Ovary (tissue), 9 donors: ENCODE results near the gene CWC27. TPM values are rescaled to one million over a fixed set of nuclear protein-coding genes. Genes with fewer than 3 reads are reported as not detected.

Experiments used
- DNase-seq, 5 donors: peaks; one replicate each; pipeline ENCODE4 v3.0.0-alpha.2; 2019 to 2020
- H3K27ac ChIP-seq, 2 donors: fragments of 200-600 bp; one replicate each; pipeline versions ENCODE4 v1.5.1 to v1.8.0; 2019 to 2022
- H3K27me3 ChIP-seq: fragments of 200-600 bp; one replicate; pipeline ENCODE4 v1.8.0; 2022
- H3K36me3 ChIP-seq: fragments of 200-600 bp; sonication (generic); one replicate; pipeline ENCODE4 v1.5.1; 2019
- H3K4me1 ChIP-seq: one replicate; pipeline ENCODE4 v1.8.1; 2013; ENCODE audit warnings: mild to moderate bottlenecking, moderate library complexity; ENCODE audit not compliant: insufficient read depth
- H3K4me3 ChIP-seq: fragments of 200-600 bp; sonication (generic); one replicate; pipeline ENCODE4 v1.5.1; 2017
- H3K9me3 ChIP-seq, 2 donors: fragments of 200-600 bp in 1 of 2; sonication (generic) in 1 of 2; one replicate each; pipeline versions ENCODE4 v1.5.1 to v1.8.1; 2013 to 2019; ENCODE audit warnings: mild to moderate bottlenecking in 1 of 2, moderate library complexity in 1 of 2
- EP300 ChIP-seq: sonication (generic); formaldehyde crosslinking; IDR thresholded peaks from one replicate; pipeline ENCODE4 v1.6.1; 2017; ENCODE audit warnings: antibody characterized with exemption
- POLR2A ChIP-seq: fragments of 450-650 bp; IDR thresholded peaks from one replicate; pipeline ENCODE4 v1.6.1; 2017; ENCODE audit warnings: antibody characterized with exemption, mild to moderate bottlenecking, moderate library complexity
- WGBS, 3 donors: extraction: QIAGEN DNeasy Blood & Tissue Kit in 1 of 3; methylation state at CpG; one replicate each; pipeline versions ENCODE4 v1.1.5 to v1.1.7; 2013 to 2017; 5-methylcytosine and 5-hydroxymethylcytosine counted together
- intact Hi-C, 4 donors: fragments of 100-400 bp; cut with DNase I; formaldehyde crosslinking; loops; one replicate each; pipeline versions ENCODE4 v1.11.0 to v1.15.1; 2022 to 2023
- polyA plus RNA-seq, 2 donors: library from polyadenylated mRNA; stranded (reverse); fragments of 200-250 nt in 1 of 2; fragments of 350-450 nt in 1 of 2; fragmentation: Illumina TruSeq in 1 of 2; extraction: RNeasy Lipid Tissue Mini Kit (QIAGEN cat#74804) in 1 of 2; gene quantifications; one replicate each; pipeline ENCODE4 v1.2.3, GENCODE V29; 2013 to 2014
- total RNA-seq, 7 donors: library from RNA; depleted of rRNA in 2 of 7; stranded (reverse); fragments of >200 nt in 2 of 7; fragmentation: NEBNext Ultra II Directional in 3 of 7; extraction: Animal tissue kit (Norgen Biotek cat#: 25700) in 3 of 7; gene quantifications; one replicate each; pipeline versions ENCODE4 v1.1.0 to v1.2.4, GENCODE V29; 2016 to 2023
- TF ChIP-seq, protein P1 (sequence below), 3 donors: fragments of 450-650 bp in 2 of 3; fragments of 200-600 bp in 1 of 3; IDR thresholded peaks; one replicate each; pipeline versions ENCODE4 v1.5.1 to v1.8.0; 2016 to 2022; ENCODE audit warnings: antibody characterized with exemption in 3 of 3, mild to moderate bottlenecking in 1 of 3
- donor health status: DM: no; HTN: no; CAD: no; lungs with moderate emphysema.
- donor health status: DM: no; HTN: no; CAD: no.
- donor health status: Bipolar disorder and iron deficiency.
- donor health status: DM: yes; HTN: yes; CAD: no.
- donor health status: DM: no; HTN: no; CAD: no.
- donor health status: DM: yes; HTN: yes; CAD: no.

The CWC27 gene
- total and polyA plus RNA-seq, 9 donors, result 10.0 to 23.1 (median 18.9) TPM

DNA sequence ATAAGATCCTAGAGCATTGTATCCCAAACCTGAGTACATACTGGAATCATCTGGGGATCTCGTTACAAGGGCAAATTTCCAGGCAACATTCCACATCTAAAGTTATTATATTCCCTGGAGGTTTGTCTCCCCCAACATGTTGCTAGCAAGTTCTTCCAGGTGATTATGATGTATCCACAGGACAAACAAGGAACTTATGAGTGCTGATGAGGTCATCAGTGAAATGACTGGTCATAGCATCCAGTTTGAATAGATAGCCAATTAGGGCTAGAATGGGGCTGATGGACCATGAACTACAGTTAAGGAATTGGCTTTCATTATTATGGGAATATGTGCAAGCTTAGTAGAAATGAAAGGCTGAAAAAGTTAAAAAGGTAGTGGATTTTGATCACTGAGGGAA, 115.2 kb downstream of the CWC27 start:
- TF ChIP-seq POLR2A, result no peak
- TF ChIP-seq, protein P1, sequence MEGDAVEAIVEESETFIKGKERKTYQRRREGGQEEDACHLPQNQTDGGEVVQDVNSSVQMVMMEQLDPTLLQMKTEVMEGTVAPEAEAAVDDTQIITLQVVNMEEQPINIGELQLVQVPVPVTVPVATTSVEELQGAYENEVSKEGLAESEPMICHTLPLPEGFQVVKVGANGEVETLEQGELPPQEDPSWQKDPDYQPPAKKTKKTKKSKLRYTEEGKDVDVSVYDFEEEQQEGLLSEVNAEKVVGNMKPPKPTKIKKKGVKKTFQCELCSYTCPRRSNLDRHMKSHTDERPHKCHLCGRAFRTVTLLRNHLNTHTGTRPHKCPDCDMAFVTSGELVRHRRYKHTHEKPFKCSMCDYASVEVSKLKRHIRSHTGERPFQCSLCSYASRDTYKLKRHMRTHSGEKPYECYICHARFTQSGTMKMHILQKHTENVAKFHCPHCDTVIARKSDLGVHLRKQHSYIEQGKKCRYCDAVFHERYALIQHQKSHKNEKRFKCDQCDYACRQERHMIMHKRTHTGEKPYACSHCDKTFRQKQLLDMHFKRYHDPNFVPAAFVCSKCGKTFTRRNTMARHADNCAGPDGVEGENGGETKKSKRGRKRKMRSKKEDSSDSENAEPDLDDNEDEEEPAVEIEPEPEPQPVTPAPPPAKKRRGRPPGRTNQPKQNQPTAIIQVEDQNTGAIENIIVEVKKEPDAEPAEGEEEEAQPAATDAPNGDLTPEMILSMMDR (IDR thresholded peaks at IDR 0.05), result no peak
- no peak for TF ChIP-seq EP300
- intact Hi-C loops, result no loop called here
- no peak for DNase-seq
- Histone ChIP-seq H3K4me1 (no peaks in the 10 kb centered on the region), H3K36me3 (no peaks in the 10 kb centered on the region), H3K9me3 (no peaks in the 10 kb centered on the region), H3K4me3 (no peak overlapping the region), H3K27ac (no peak overlapping the region), H3K27me3 (no peaks in the 10 kb centered on the region)
- WGBS, 3 donors, result 91 to 95% (median 91%) methylated on average over 1 of the region's 1 CpG

DNA sequence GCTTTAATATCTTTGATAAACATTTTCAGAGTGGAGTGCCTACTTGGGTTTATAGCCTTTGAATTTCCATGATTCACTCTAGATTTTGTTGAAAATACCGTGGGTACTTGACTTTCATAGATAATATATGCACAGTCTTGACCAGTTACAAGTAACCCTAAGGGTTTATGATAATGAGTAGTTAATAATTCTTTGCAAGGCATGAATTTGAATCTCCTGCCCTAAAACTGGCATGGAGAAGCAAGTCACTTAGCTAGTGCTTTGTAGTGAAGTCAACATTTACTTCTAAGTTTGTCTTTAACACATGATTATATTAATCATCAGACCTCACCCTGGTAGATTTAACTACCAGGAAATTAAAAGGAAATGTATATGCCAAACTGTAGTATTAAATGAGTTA, 115.8 kb downstream of the CWC27 start:
- Histone ChIP-seq H3K4me3 (no peak overlapping the region), H3K4me1 (no peaks in the 10 kb centered on the region), H3K27me3 (no peaks in the 10 kb centered on the region), H3K27ac (no peak overlapping the region), H3K9me3 (no peaks in the 10 kb centered on the region), H3K36me3 (no peaks in the 10 kb centered on the region)
- no peak for DNase-seq
- 90 to 91% (median 91%) methylated on average over 1 of the region's 1 CpG for WGBS, 3 donors
- TF ChIP-seq EP300 (no peak), POLR2A (no peak)
- TF ChIP-seq, protein P1 (IDR thresholded peaks at IDR 0.05), result no peak
- intact Hi-C loops, result no loop called here

DNA sequence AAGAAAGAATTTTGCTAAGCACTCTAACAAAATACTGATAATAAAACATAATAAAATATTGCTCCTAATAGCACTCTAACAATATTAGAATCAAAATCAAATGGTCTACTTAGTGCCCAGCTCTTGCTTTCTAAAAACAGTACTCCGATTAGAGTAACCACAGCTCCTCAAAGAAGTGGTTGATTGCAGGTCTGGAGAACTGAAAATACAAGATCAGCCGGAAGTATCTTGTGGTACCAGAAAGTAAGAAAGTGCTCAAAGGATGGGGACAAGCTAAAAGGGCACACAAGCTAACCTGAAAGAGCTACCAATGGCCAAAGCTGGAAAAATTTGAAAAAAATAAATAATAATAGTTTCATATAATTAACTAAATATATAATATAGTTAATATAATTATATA, 119.2 kb downstream of the CWC27 start:
- no peak for TF ChIP-seq EP300
- no peak for TF ChIP-seq POLR2A
- TF ChIP-seq, protein P1 (IDR thresholded peaks at IDR 0.05), result no peak
- Histone ChIP-seq H3K9me3 (no peaks in the 10 kb centered on the region), H3K4me1 (no peaks in the 10 kb centered on the region), H3K36me3 (no peaks in the 10 kb centered on the region), H3K27ac (no peak overlapping the region), H3K27me3 (no peaks in the 10 kb centered on the region), H3K4me3 (no peak overlapping the region)
- intact Hi-C loops, result no loop called here
- 93 to 97% (median 95%) methylated on average over 2 of the region's 2 CpGs for WGBS, 3 donors
- no peak for DNase-seq

DNA sequence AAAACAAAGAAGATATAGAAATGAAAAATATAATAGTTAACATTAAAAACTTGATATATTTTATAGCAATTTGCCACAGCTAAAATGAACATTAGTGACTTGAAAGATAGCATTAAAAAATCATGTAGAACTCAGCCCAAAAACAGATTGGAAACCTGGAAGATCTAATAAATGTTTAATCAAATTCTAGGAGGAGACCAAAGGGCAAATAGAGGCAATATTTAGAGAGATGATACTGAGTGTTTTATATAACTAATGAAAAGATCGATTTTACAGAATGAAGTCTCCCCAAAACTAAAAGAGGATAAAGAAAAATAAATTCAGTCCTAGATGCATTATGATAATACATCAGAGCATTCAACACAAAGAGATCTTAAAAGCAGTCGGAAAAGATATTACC, 127.0 kb downstream of the CWC27 start:
- Histone ChIP-seq H3K4me1 (no peaks in the 10 kb centered on the region), H3K9me3 (no peaks in the 10 kb centered on the region), H3K36me3 (no peaks in the 10 kb centered on the region), H3K27ac (no peak overlapping the region), H3K27me3 (no peaks in the 10 kb centered on the region), H3K4me3 (no peak overlapping the region)
- 97 to 98% (median 98%) methylated on average over 2 of the region's 2 CpGs for WGBS, 3 donors
- intact Hi-C loops, result no loop called here
- DNase-seq, result no peak
- no peak for TF ChIP-seq POLR2A
- TF ChIP-seq, protein P1 (IDR thresholded peaks at IDR 0.05), result no peak
- no peak for TF ChIP-seq EP300

DNA sequence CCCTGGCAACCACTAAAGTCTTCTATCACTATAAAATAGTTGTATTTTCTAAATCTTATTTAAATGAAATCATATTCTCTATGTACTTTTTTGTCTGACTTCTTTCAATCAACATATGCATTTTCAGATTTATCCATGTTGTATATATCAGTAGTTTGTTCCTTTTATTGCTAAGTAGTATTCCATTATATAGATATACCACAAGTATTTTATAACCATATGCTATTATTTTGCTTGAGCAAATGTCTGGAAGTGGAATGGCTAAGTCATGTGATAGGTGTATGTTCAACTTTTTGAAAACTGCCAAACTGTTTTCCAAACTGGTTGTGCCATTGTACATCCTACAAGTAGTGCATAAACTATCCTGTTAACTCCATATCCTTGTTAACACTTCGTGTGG, 131.1 kb downstream of the CWC27 start:
- 86 to 93% (median 89%) methylated on average over 1 of the region's 1 CpG for WGBS, 3 donors
- intact Hi-C loops, result no loop called here
- Histone ChIP-seq H3K4me3 (no peak overlapping the region), H3K9me3 (no peaks in the 10 kb centered on the region), H3K36me3 (no peaks in the 10 kb centered on the region), H3K27me3 (no peaks in the 10 kb centered on the region), H3K27ac (no peak overlapping the region), H3K4me1 (no peaks in the 10 kb centered on the region)
- TF ChIP-seq POLR2A (no peak), EP300 (no peak)
- TF ChIP-seq, protein P1 (IDR thresholded peaks at IDR 0.05), result no peak
- DNase-seq, result no peak
